HG03354 (cell line): ENCODE measurements around the gene GNA15.
A peak's percentile ranks its signal among the peaks of the same experiment; 100 is the strongest.
"Not testable (repeated sequence)": the region's sequence is repeated elsewhere in the genome, so short reads cannot be mapped to it uniquely, and the experiment has no call there.

ENCODE experiments used
- ATAC-seq: cut with Tn5 transposase; IDR thresholded peaks from one replicate; pipeline ENCODE4 v1.9.1; 2021; ENCODE audit warnings: mild to moderate bottlenecking; ENCODE audit not compliant: unreplicated experiment, poor library complexity, severe bottlenecking

The GNA15 gene, protein sequence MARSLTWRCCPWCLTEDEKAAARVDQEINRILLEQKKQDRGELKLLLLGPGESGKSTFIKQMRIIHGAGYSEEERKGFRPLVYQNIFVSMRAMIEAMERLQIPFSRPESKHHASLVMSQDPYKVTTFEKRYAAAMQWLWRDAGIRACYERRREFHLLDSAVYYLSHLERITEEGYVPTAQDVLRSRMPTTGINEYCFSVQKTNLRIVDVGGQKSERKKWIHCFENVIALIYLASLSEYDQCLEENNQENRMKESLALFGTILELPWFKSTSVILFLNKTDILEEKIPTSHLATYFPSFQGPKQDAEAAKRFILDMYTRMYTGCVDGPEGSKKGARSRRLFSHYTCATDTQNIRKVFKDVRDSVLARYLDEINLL

DNA sequence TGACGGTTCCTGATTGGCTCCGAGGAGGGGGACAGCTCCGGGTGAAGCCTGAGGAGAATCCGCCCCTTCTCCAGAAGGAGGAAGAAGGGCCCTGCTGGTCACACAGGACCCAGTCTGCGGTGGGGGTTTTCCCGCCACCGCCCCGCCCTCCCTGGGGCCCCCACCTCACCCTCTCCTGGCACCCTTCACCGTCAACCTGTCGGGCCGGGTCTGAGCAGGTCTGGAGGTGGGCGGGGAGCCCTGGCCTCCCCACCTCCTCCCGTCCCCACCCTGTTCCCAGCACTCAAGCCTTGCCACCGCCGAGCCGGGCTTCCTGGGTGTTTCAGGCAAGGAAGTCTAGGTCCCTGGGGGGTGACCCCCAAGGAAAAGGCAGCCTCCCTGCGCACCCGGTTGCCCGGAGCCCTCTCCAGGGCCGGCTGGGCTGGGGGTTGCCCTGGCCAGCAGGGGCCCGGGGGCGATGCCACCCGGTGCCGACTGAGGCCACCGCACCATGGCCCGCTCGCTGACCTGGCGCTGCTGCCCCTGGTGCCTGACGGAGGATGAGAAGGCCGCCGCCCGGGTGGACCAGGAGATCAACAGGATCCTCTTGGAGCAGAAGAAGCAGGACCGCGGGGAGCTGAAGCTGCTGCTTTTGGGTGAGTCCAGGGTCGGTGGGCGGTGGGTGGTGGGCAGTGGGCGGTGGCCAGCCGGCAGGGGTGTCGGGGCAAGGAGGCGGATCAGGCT lies at the start of gene GNA15:
Gene GNA15 (plus strand): TSS at position 73 of the 723 bp plus-strand sequence. CDS start 418 bp downstream, at position 491.
- ATAC-seq: no peak

DNA sequence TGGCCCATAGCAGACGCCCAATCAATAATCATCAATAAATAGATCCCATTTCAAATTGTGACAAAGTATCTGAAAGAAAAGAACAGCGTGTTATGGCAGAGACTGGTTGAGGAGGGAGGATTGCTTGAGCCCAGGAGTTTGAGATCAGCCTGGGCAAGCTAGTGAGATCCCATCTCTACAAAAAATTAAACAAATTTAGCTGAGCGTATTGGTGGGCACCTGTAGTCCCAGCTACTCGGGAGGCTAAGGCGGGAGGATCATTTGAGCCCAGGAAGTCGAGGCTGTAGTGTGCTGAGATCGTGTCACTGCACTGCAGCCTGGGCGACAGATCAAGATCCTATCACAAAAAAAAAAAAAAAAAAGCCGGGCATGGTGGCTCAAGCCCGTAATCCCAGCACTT lies 48.1 kb upstream of the GNA15 start:
- no peak for ATAC-seq

DNA sequence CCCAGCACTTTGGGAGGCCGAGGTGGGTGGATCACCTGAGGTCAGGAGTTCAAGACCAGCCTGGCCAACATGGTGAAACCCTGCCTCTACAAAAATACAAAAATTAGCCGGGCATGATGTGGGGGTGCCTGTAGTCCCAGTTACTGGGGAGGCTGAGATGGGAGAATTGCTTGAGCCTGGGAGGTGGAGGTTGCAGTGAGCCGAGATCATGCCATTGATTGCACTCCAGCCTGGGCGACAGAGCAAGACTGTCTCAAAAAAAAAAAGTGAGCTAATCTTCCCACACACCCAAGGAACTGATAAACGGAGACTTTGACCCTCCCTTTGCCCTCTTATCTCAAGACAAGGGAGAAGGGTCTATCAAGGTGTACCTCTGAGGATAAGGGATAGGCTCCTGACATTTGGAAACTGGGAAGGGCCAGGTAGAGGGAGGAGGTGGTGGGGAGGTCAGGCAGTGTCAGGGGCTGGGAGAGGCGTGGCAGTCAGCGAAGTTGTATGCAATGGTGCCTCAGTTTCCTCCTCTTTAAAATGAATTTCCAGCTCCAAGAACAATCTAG lies 46.5 kb upstream of the GNA15 start:
- ATAC-seq: not testable (repeated sequence)

DNA sequence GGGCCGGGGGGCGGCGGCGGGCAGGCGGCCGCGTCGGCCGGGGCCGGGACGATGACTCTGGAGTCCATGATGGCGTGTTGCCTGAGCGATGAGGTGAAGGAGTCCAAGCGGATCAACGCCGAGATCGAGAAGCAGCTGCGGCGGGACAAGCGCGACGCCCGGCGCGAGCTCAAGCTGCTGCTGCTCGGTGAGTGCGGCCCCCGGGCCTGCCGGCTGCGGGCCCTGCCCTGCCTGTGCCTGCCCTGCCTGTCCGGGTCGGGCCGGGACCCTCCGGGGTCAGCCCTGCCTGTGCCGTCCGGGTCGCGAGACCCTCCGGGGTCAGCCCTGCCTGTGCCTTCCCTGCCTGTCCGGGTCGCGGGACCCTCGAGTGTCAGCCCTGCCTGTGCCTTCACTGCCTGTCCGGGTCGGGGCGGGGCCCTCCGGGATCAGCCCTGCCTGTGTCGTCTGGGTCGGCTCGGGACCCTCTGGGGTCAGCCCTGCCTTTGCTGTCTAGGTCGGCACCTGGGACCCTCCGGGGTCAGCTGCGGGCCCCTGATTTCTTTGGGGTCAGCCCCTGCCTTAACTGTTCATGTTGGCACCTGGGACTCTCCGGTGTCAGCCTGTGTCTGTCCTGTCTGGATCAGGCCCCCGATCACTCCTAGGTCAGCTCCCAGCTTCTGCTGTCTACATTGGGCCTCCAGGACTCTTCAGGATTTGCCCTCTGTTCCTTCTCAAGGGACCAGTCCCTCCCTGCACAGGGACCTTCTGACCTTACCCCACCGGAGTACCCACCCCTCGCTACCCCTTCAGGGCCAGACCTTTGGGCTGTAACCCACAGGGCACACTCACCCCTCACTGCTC lies 41.0 kb upstream of the GNA15 start:
- peak; percentile 35 for ATAC-seq

DNA sequence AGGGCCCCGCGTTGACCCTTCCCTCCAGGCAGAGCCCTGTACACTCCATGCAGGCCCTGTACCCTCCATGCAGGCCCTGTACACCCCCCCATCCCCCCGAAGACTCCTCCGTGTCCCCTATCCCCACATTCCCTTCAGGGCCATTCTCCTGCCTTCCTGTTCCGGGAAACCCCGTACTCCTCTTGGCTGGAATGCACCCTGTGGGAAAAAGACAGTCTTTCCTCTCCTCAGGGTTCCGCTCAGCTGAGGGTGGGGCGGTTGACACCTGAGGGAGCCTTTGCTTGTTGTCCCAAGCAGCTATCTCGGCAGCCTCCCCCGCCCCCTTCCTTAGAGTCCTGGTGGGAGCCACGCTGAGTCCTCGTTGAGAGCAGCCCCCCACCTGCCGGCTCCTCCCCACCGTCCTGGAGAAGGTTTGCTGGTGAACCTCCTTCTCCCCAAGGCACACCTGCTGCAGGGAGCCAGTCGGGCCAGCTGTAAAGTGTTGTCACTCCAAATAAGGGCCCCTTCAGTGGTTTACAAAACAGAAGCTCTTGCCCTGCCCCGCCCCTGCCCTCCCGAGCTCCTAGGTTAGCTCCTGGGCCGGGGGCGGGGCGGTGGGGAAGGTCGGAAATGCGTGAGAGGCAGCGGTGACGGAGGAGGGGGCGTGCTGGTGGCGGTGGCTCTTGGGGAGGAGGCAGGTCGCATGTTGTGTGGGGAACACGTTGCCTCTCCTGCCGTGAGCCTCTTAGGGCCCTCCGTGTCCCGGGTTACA lies 40.2 kb upstream of the GNA15 start:
- ATAC-seq: no peak

DNA sequence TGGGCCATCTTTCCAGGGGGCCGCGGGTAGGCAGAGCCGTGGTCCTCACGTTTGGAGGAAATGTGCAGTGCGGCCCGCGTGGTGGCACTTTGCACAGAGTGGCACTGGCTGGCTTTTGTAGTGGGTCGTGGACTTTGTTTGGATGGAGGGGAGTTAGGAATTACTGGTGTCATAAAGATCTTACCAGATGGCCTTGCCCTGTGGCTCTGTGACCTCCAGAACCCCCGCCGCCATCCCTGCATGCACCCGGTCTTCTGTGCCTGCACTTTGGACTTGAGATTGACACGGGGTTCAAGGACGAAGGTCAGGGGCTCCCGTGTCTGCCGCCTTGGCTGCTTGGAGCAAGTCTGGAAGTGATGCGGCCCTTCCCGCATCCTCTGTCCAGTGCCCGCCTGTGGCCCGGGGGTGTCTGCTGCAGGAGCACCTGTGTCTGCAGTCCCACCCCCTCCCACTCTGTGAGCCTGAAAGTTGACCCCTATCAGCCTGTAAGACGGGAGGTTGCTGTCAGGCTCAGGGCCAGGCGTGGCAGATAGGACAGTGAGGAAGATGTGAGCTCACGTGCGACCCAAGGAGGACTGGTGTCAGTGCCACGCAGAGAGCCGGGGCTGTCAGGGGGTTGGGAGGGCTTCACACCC lies 39.4 kb upstream of the GNA15 start:
- no peak for ATAC-seq

- ATAC-seq: no peak
Observed at GRCh38 chr19:3096902-3097326, 38.9 kb upstream of the GNA15 start.

- no peak for ATAC-seq
Observed at GRCh38 chr19:3097442-3097871, 38.4 kb upstream of the GNA15 start.

DNA sequence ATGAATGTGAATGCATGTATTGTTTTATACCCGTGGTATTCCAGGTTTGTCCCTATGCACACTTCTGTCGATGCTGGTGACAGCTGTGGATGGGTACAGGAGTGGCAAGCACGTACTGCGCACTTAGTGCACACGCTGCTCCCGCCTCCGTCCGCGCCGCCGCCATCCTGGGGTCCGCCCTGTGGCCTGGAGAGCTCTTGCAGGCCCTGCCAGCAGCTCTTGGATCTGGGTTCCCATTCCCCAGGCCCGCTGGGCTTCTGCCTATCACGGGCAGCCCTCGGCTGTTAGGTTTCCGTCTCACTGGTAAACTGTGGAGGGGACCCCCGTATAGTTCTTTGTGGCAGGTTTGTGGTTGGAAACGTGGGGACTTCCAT lies 37.7 kb upstream of the GNA15 start:
- ATAC-seq: no peak

GRCh38 chr19:3098515-3099346 lies 37.1 kb upstream of the GNA15 start:
- no peak for ATAC-seq

DNA sequence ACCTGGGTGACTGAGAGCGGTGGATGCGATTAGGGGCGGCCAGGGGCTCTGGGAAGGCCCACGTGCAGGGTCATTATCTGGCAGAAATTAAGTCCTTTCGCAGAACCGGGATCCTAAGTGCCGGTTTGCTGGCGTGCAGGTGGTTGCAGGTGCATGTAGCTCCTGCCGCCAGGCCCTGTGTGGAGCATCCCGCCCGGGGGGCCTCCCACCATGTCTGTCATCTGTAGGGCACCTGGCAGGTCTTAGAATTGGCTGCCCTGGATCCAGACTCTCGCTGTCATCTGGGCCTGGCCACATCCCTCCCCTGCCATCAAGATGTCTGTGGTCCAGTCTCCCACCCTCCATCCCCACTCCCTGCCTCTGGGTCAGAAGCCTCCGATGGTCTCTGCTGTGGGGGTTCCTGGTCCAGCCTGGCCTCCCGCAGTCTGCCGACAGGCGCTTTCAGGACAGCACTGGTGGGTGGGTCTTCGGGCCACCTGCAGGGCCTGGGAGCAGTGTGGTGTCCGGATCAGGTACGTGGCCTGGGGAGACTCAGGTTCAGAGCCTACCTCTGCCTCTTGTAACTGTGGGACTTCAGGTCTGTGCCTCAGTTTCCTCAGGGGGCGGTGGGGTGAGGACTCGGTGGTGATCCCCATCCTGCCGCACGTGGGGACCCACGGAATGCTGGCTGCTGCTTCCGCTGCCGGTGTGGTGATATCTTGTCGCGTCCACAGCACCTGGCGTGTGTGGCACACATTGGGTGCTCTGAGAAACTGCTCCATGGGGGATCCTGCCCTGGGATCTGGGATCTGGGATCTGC lies 36.3 kb upstream of the GNA15 start:
- no peak for ATAC-seq

- no peak for ATAC-seq
Observed at GRCh38 chr19:3100331-3100730, 35.5 kb upstream of the GNA15 start.

DNA sequence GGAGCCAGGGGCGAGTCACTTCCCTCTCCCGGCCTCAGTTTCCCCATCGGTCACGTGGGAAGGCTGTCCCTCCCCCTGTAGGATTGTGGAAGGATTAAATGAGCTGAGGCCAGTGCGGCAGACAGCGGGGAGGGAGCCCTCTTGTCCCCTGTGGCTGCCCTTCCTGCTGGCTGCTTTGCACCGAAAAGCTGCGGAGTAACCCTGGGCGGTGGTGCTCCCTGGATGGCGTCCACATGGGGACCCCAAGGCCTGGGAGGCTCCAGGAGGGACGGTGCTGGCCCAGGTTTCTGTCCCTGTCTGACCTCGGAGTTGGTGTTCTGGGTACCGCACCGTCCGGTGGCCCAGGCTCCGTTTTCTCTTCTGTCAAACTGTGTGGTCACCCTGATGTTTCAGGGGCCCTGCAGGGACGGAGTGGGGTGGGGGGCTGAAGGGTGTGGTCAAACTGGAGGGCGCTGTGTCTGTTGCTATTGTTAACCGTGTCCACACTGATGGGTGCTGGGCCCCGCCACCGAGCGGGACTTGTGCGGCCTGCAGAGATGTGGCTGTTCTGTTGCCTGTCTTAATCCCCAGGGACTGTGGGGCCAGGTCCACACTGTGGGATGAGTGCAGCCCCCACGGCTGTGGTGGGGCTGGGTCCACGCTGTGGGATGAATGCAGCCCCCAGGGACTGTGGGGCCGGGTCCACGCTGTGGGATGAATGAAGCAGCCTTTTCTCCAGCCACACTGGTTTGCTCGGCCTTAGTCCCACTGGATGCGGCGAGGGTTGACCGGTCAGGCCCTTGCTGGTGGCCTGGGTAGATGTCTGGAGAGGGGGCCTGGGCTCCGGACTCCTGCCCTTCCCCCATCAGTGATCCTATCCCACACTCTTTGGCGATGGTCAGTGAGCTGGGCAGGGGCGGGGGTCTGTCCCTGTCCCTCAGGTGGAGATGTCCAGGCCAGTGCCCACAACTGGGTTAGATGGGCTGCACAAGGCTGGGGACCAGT lies 34.8 kb upstream of the GNA15 start:
- ATAC-seq: no peak

- ATAC-seq: no peak
Observed at GRCh38 chr19:3102239-3103140, 33.3 kb upstream of the GNA15 start.

GRCh38 chr19:3104708-3104983 lies 31.2 kb upstream of the GNA15 start:
- no peak for ATAC-seq
